HG03460 (cell line): ENCODE data around the gene R3HDML.
A peak's percentile ranks its signal among the peaks of the same experiment; 100 is the strongest.

Experiments used
- ATAC-seq: cut with Tn5 transposase; IDR thresholded peaks from one replicate; pipeline ENCODE4 v1.9.1; 2021; ENCODE audit not compliant: unreplicated experiment

Gene R3HDML

DNA sequence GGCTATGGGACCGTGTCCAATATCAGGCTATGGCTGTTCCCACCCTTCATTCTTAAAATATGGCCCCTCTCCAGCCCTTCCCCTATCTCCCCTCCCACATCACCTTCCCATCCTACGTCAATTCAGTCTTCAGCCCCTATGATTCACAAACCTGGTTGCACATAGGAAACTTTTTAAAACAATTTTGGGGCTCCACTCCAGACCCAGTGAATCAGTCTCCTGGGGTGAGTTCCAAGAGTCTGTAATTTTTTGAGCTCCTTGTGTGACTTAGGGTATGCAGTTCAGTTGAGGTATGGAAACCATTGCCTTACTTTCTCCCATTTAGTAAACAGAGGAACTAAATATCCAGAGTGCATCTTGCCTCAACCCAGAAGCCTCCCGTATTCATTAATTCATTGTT, 24.2 kb downstream of the R3HDML start:
- ATAC-seq: no peak

GRCh38 chr20:44362466-44362940, 25.7 kb downstream of the R3HDML start:
- no peak for ATAC-seq

- ATAC-seq: no peak
Measured at GRCh38 chr20:44364068-44364467, 27.2 kb downstream of the R3HDML start.

- ATAC-seq: no peak
Measured at GRCh38 chr20:44364780-44365179, 27.9 kb downstream of the R3HDML start.

- no peak for ATAC-seq
Measured at GRCh38 chr20:44367746-44368145, 30.9 kb downstream of the R3HDML start.

GRCh38 chr20:44370639-44371218, 33.9 kb downstream of the R3HDML start:
- no peak for ATAC-seq

GRCh38 chr20:44382641-44383040, 45.8 kb downstream of the R3HDML start:
- no peak for ATAC-seq

DNA sequence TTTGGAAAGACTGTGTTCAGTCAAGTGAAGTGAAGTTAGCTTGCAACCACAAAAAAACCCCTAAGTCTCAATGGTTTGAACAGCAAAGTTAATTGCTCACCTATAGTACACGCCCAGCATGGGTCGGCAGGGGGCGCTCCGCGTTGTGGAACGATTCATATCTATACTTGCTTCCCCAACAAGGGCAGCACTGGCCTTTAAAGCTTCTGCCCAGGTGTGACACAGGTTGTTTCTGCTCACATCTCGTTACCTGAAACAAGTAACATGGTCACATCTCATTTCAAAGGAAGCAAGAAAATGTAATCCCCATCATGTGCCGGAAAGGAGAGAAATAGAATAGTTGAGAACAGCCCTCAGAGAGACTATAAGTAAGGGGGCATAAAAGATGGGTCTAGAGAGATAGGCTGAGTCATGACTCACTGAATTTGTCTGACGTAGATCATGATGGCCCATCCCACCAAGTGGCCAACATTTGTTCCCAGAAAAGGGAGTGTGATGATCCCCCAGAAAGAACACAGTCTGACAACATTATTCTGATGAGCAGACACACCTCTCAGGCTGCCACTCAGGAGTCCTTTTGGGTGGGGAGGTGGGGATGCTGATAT, 47.7 kb downstream of the R3HDML start:
- ATAC-seq: peak; percentile 64

GRCh38 chr20:44388466-44389023, 51.7 kb downstream of the R3HDML start:
- no peak for ATAC-seq

DNA sequence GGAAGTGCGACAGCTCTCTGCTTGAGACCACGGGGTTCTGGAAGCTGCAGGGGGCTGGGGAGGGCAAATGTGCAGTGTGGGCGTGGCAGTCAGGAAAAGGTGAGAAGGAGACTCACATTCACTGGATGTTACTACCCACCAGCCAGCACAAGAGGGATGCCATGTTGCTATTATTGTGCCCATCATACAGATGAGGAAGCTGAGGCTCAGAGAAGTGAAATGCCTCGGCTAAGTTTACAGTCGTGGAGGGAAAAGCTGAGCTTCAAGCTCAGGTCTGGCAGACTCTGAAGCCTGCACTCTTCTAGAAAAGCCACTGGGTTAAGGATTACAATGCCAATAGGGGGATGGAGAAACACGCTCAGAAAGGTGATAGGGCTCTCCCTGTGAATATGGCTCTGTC, 53.0 kb downstream of the R3HDML start:
- ATAC-seq: no peak

DNA sequence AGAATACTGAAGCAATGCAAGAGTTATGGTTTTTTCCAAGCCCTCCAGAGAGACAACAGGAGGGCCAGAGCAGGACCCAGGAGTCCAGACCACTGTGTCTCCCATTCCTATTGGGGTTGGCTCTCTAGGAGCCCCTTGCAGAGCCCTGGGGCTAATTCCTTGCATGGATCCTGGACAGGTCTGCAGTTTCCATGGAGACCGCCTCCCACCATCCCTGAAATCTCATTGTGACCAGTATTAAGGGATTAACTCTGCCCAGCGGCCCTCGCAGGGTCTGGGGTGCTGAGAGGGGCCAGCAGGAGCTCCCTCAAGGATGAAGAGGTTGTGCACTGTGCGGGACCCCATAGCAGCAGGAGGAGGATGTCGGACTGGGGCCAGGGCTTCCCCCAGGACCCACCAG, 53.4 kb downstream of the R3HDML start:
- no peak for ATAC-seq

GRCh38 chr20:44392088-44392775, 55.4 kb downstream of the R3HDML start:
- no peak for ATAC-seq

- no peak for ATAC-seq
Measured at GRCh38 chr20:44392776-44393607, 56.1 kb downstream of the R3HDML start.

DNA sequence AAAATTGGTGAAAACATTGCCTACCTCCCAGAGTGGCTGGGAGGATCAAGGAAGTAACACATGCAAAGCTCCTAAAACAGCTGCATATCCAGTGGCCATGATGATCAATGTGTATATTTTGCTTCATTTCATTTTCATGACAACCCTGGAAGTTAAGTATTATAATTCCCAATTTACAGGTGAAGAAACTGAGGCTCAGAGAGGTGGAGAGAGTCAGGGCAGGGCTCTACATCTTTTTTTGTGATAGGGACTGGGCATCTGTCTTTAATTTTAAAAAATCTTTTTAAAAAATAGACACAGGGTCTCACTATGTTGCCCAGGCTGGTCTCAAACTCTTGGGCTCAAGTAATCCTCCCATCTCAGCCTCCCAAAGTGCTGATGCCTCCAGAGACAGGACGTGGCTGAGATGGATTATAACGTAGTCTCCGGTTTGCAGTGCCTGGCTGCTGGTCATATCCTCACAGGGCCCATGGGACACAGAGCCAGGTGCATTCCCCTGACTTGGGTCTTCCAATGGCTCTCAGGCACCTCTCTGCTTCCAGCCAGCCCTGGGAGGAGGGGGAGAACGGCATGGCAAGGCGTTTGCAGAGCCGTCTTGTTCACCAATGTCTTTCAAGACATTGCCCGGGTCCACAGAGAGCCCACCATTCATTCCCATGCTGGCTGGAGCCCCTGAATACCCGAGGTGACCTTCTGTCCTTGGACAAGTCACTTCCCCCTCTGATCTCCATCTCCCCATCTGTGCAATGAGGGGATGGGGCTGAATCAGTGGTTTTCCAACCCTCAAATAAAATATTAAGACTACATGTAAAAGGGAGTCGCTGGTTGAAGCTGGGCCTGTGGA, 57.0 kb downstream of the R3HDML start:
- ATAC-seq: no peak

GRCh38 chr20:44394452-44394701, 57.5 kb downstream of the R3HDML start:
- no peak for ATAC-seq

DNA sequence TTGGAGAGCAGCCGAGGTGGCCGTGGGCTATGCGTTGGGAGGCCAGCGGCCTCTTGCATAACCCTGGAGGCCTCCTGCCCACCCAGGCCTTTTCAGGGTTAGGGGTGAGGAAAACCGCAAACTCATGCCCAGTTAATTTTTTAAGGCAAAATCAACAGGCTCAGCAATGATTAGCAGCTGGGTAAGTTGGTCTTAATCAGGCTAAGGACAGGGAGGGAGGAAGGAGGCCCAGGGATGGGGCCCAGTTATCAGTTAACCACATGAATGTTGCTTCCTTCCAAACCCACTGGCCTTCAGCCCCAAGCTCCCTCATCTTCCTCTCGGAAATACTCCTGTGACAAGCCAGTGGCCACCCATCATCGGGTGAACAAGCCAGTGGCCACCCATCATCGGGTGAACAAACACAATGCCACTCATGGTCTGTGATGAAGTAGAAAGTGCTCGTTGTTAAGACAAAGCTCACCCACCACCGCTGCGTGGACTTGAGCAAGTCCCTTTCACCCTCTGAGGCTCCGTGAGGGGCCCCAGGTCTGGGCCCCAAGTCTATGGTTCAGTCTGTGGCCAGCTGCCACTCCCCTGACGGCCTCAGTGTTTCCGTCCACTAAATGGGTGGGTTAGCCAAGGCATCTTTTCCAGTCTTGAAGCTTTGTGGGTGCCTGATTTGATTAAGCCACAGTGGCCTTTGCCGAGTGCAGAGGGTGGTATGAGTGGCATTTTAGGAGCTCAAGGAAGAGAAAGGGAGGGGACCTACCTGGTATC, 58.0 kb downstream of the R3HDML start:
- no peak for ATAC-seq

DNA sequence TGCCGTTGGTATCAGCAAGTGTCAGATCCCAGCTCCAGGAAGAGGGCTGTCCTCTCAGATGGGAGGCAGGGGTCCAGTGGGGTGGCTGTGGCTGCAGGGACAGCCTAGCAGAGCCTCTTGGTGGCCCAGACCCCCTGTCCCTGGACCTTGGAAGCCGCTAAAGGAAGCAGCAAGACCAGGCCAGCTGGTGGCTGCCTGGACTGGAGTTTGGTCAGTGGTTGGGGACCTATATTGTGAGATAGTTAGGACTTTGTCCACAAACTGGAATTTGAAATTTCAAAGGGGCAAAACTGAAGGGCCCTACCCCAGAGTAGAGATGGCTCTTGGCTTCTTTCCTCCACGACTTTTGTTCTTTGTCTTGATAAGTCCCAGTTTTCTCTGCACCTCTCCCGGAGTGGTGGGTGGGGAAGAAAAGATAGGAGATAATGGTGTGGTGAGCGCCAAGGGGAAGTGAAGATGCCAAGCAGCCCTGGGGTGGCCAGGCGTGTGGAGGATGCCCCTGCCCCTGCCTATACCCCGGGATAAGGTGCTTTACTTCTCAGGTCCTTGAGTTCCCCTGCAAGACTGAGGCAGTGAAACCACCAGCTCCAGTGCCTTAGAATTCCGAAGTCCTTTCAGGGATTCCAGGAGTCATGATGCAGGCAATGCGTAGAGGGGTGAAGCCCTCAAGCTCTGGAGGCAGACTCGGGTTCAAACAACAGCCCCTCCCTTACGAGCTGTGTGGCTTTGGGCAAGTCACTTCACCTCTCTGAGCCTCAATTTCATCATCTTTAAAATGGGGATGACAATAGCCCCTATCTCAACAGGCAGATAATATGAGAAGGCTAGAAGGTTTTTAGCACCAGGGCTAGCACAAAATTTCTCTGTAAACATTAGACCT, 58.9 kb downstream of the R3HDML start:
- no peak for ATAC-seq

DNA sequence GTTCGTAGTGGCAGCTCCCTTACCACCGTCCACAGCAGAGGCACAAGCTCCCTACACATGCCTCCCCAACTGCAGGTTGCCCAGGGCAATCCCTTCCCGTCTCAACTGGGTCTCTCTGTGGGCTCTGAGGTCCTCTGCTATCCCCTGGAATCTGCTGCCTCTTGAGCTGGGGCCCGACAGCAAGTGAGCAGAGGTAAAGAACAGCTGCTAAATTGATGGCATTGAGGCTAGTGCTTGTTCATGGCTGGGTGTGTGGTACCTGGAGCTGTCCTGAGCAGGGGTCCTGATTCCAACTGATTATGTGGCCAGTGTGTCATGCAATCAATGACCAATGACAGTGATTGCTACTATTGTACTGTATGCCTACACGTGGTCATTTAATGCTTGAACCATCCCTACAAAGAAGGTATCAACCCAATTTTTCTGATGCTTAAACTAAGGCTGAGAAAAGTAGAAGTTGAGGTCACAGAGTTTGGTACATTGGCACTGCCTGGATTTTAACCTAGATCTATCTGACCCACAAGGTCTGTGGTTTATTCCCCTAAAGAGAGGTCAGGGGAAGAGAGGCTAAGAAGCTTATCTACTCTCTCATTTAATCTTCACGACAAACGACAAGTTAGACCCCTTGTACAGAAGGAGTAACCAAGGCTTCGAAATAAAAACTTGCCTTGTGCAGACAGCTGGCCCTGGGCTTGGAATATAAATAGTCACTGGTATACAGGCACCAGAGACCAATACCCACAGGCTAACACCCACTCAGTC, 59.7 kb downstream of the R3HDML start:
- no peak for ATAC-seq
